Stimulated activated CD4-positive, alpha-beta T cell treated with anti-CD3 and anti-CD28 coated beads, Interleukin-4, amount 100 ng/mL, for 48 hours (primary cell): ENCODE results near the gene MICAL3.

Experiments
- DNase-seq, 2 donors: peaks; one replicate each; pipeline ENCODE4 v3.0.0-alpha.2; 2020; ENCODE audit warnings: low read depth in 2 of 2

MICAL3 gene

DNA sequence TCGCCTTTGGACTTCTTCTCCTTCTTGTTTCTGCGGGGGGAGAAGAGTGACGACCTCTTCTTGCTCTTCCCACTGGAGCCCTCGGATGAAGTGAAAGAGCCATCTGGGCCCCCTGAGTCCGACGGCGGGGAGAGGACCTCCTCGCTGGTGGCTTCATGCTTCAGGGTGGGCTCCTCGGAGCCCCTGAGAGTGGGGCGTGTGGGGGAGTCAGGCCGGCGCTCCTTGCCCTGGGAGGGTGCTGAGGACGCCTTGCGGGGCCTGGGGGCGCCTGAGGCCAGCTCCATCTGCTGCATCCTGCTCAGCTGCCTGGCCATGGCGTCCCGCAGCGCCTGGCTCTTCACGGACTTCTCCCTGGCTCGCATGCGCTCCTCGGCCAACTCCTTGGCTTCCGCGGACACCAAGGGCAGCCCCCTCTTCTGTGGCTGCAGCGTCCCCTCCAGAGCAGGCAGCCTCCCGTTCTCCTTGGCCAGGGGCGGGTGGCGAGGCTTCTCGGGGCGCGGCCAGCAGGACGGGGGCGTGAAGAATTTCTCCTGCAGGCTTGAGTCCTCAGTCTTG is 206.8 kb downstream of the MICAL3 start:
- DNase-seq = no peak

- no peak for DNase-seq
Measured at GRCh38 chr22:17817079-17817478, 207.3 kb downstream of the MICAL3 start.

DNA sequence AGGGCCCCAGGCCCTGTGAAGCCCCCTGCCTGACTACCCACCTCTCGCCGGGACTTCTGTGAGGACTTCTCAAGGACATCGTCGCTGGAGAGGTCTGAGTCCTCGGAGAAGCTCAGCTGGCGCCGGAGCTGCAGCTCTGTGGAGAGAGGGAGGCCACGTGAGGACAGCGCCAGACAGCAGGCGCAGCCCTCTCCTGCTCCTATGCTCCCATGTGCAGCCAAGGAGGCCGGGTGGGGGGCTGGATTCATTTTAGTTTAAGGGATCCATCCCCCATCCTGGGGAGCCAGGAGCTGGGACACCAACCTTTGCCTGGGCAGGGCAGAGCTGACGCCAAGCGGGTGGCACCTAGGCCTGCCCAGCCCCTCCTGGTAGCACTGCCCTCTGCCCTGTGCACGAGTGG is 207.7 kb downstream of the MICAL3 start:
- no peak for DNase-seq

- DNase-seq = no peak
Measured at GRCh38 chr22:17815703-17816254, 208.6 kb downstream of the MICAL3 start.

GRCh38 chr22:17814830-17815229 is 209.5 kb downstream of the MICAL3 start:
- no peak for DNase-seq

- DNase-seq = no peak
Measured at GRCh38 chr22:17814084-17814483, 210.3 kb downstream of the MICAL3 start.

DNA sequence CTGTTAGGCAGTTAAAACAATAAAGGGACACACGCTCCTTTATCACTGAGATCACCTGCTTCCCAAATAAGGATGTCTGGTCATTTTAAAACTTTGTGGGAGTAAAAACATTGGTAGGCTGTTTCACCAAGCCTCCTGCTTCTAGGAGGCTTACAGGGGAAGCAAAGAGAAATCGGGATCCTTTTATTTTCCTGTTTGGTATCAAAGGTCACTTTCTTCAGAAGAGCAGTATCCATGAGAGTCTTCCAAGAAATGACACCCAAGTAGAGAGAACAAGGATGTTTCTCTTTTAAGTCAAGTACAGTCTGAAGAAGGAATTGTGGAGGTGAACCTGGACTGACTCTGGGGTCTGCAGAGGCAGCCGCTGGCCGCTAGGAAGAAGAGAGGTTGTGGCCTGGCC is 213.2 kb downstream of the MICAL3 start:
- no peak for DNase-seq

DNA sequence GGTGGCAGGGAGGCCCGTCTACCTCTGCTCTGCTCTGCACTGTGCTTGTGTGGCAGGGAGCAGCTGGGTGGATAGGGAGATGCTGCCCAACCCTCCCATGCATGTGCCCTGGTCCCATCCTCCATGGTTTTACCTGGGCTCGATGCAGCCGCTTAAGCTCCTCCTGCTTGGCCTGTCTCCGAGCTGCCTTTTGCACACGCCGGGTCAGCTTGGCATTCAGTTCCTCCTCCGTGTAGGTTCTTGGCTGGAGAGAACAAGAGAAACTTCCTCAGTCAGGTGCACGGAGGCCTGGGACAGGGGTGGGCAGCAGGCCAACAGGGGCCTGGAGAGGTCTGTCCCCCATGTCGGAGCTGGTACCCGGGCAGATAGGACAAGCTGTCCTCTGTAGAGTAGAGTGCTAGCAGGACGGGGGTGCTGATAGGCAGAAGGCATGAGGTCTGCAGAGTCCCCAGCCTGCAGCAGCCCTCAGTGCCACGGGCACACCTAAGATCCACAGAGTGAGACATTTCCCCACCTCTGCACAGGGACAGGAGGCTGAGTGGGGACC is 213.7 kb downstream of the MICAL3 start:
- DNase-seq = no peak

- no peak for DNase-seq
Measured at GRCh38 chr22:17808693-17809403, 215.5 kb downstream of the MICAL3 start.

DNA sequence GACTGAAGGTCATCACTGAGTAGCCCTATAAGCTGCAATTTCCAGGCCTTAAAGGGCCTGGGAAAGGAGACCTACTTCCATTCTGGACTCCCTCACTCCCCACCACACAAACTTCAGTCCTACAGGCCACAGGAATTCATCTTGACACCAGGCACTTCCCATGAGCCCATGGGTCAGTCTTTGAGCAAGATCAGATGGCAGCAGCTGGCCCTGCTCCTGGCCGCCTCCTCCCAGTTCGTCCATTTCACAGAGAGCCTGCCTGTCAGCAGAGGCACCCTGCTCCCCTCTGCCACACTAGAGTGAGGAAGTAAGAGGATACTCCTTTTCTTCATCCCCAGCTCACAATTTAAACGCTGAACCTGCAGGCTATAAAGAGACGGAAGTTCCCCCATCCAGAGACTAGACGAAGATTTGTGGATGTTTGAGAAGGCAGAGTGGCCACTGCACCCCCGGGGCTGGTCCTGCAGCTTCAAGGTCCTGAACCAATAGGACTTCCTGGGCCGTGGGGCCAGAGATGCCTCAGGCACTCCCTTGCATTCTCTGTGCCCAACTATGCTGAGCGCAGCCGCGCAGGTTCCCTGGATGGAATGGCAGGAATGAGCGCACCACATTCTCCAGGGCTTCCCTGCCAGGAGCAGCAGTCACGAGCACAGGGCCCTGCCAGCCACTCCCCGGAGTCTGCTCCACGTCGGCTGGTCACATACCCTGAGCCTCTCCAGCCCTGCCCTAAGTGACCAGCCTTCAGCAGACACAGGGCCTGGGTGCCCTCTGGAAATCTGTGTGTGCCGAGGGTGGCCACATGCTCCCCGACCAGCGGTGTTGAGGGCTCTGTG is 216.6 kb downstream of the MICAL3 start:
- no peak for DNase-seq

DNA sequence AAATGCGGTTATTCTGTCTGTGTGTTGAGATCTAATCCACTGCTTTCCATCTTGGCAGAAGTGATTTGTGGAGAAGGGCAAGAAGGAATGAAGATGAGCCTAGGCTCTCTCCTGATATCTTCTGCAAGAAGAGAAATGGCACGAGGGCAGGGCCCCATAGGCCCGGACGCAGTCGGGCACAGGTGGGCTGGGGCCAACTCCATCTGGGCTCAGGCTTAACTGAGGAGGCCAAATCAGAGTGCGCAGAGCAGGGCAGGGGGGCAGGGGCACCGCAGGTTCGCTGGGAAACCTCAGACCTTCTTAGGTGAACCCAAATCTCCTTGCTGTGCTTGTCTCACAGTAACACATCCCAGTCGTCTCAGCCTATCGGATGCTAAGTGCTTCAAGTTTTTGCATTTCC is 217.3 kb downstream of the MICAL3 start:
- no peak for DNase-seq

DNA sequence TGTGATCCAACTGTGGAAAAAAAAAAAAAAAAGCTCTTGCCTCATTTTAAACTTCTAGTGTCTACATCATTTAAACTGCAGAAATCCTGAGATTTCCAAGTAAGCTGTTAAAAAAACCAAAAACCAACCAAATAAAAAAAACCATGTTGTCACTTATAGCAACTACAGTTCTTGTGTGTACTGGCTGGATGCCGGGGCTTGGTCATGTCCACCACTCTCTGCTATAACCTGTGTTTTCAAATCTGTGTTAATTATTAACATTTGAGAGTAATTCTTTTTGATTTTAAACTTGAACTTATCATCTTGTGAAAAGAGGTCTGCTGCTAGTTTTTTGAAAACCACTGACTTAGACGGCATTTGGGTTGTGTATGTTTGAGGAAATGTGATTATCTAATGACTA is 217.9 kb downstream of the MICAL3 start:
- DNase-seq = no peak

DNA sequence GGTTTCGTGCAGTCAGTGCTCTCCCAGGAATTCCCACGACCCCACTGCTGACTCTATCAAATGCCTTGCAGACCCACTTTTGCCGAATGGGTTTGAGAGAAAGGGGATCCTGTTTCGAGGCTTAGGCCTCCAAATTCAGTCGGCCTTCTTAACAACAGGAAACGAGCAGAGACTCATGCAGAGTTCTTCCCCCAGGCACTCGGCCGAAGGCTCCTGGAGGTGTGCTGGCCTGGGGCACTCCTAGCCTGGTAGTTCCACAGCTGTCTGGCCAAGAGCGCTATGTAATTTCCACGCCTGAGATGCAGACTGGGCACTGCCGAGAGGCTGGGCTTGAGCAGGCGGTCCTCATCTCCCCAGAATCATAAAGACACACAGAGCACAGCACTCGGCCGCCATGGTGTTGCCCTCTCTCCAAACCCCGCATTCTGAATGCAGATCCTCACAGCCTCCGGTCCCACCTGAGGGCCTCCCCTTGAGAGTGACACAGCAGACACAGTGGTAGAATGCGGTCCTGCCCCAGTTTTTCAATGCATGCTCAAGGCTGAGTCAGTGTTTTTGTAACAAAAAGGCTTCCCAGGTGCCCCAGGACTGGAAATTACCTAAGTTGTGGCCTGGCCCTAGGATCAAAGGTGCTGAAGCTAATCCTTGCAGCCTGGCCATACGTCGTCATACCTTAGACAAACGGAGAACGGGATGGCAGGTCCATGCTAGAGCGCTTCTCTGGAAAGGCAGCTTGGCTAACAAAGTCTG is 219.9 kb downstream of the MICAL3 start:
- DNase-seq = no peak

DNA sequence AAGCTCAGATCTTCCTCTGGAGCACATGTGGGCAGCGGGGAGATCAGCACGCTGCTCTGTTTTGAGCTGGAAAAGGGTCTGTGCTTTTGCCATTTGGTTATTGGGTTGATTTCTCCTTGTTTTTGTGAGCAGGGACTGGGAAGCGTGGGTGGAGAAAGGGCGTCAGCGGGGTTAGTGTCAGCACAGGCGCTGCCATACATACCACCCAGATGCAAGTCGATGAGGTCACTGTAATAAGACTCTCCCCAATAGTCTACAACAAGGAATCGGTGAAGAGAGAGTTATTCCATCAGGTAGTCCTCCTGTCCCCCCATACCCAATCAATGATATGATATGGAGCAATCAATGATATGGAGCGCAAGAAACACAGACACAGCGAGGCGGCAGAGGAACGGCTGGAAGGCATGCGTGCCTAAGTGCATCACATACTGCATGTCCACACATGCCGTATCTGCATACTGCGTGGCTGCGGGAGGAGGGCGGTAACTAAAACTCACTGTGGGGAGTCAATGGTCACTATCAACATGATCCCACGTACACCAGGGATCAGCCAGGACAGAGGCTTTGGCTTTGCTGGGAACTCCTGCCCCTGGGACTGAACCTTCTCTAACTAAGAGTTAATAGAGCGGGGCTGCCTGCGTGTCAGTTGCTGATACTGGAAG is 220.6 kb downstream of the MICAL3 start:
- DNase-seq = no peak

DNA sequence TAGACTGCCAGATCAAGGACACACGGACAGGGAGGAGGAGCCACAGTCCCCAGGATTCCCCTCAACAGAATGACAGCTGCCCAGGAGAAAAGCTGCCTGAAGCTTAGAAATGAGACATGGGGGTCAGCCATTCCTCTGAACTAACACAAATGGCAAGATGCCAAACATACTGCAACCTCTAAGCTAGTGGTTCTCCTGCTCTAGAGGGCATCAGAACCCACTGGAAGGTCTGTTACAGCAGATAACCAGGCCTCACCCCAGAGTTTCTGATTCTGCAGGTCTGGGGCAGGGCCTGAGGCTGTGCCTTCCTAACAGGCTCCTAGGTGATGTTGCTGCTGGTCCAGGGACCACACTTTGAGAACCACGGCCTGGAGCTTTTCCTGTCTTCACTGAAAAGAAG is 221.5 kb downstream of the MICAL3 start:
- no peak for DNase-seq

DNA sequence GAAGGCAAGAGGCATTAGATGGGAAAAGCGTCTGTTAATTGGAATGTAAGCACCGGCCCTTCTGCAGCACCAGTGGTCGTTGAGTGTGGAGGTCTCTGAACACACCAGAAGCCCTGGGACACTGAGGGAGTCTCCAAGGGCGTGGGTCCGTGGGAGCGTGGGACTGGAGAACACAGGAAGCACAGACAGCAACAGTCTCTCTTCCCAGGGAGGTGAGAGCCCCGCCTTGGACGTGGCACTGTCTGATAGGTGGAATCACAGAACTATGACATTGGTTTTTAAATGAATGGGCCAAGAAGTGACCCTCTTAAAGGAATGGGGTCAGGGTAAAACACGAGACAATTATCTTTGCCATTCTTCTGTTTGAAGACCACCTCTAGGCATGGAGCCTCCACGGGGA is 221.9 kb downstream of the MICAL3 start:
- DNase-seq = no peak

DNA sequence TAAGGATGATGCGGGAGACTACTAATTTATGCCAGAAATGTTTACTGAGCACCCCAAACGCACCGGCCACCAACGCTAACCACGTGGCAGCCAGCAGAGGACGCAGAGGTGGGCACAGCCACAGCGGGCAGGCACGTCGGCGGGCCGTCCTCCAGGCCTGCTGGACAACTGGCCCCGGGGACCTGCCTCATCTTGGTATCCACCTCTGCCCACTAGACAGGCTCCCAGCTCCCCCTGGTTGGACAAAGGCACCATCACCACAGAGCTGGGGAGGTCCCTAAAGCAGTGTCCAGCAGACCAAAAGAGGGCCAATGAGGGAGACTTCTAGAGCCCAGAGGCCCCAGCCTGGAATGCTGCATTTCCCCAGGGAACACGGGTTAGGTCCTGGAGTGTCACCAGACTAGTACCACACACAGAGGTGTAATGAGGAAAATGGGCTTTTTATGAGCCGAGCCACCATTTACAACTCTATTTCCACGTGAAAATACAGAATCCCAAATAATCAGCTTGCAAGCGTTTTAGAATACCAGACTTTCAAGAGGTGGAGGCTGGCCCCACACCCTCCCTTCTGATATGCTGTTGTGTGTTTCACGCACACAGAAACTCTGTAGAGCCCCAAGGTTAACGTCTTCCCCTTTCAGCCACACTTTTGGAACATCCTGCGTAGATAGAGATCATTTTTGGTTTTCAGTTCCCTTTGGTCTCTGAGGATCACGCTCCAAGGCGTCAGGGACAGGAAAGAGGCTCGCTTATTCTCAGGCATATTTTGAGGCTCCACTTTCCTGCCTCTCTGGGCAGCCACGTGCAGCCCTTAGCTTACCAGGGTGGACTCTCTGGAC is 226.4 kb downstream of the MICAL3 start:
- DNase-seq = no peak

GRCh38 chr22:17796695-17797094 is 227.7 kb downstream of the MICAL3 start:
- DNase-seq = no peak

GRCh38 chr22:17795661-17796548 is 228.5 kb downstream of the MICAL3 start:
- DNase-seq = no peak
